HAP-1 (cell line): ENCODE measurements around the gene ATAD3A.

Experiments
- DNase-seq, 2 experiments: peaks; one replicate each; pipeline ENCODE4 v3.0.0-alpha.2; 2016 to 2020; ENCODE audit warnings: low spot score in 2 of 2
- H3K27me3 ChIP-seq: fragments of 250-450 bp; sonication (Bioruptor Pico); 2 replicates; pipeline ENCODE4 v1.5.1; 2020; ENCODE audit warnings: low read depth, mild to moderate bottlenecking, moderate library complexity
- H3K36me3 ChIP-seq: fragments of 250-450 bp; sonication (Bioruptor Pico); replicated peaks from 2 replicates; pipeline ENCODE4 v1.5.1; 2020; ENCODE audit warnings: mild to moderate bottlenecking
- H3K4me1 ChIP-seq: fragments of 250-450 bp; sonication (Bioruptor Pico); 2 replicates; pipeline ENCODE4 v1.5.1; 2020; ENCODE audit warnings: mild to moderate bottlenecking
- H3K4me3 ChIP-seq: fragments of 250-450 bp; sonication (Bioruptor Pico); 2 replicates; pipeline ENCODE4 v1.5.1; 2020; ENCODE audit warnings: mild to moderate bottlenecking, moderate library complexity
- H3K9me3 ChIP-seq: fragments of 250-450 bp; sonication (Bioruptor Pico); 2 replicates; pipeline ENCODE4 v1.5.1; 2020; ENCODE audit warnings: mild to moderate bottlenecking, moderate library complexity
- in situ Hi-C: fragments of 300-500 bp; cut with MboI; formaldehyde crosslinking; loops from 3 replicates; pipeline ENCODE4 v1.14.3; 2020; ENCODE audit warnings: low sequenced_read_pairs, inconsistent platforms, mixed read lengths

The ATAD3A gene

GRCh38 chr1:1535201-1536018 lies 23.4 kb downstream of the ATAD3A start:
- Histone ChIP-seq H3K27me3 (no peaks in the 10 kb centered on the region), H3K36me3 (peaks cover 11% of the 10 kb centered on the region), H3K4me3 (no peak overlapping the region), H3K9me3 (no peaks in the 10 kb centered on the region), H3K4me1 (no peaks in the 10 kb centered on the region)
- no peak for DNase-seq
- in situ Hi-C loops, result no loop called here

- in situ Hi-C loops, result no loop called here
- Histone ChIP-seq H3K9me3 (no peaks in the 10 kb centered on the region), H3K27me3 (no peaks in the 10 kb centered on the region), H3K4me1 (no peaks in the 10 kb centered on the region), H3K36me3 (peaks cover 11% of the 10 kb centered on the region), H3K4me3 (no peak overlapping the region)
- no peak for DNase-seq
Measured at GRCh38 chr1:1536019-1536937, 24.3 kb downstream of the ATAD3A start.

- DNase-seq, result no peak
- H3K4me3 ChIP-seq, result no peak overlapping the region
- no peaks in the 10 kb centered on the region for H3K27me3 ChIP-seq
- H3K36me3 ChIP-seq, result peaks cover 13% of the 10 kb centered on the region
- no peaks in the 10 kb centered on the region for H3K9me3 ChIP-seq
- in situ Hi-C loops, result no loop called here
- H3K4me1 ChIP-seq, result no peaks in the 10 kb centered on the region
Measured at GRCh38 chr1:1536938-1537546, 25.1 kb downstream of the ATAD3A start.

- H3K4me3 ChIP-seq, result no peak overlapping the region
- H3K9me3 ChIP-seq, result no peaks in the 10 kb centered on the region
- no peaks in the 10 kb centered on the region for H3K27me3 ChIP-seq
- DNase-seq, result no peak
- no peaks in the 10 kb centered on the region for H3K4me1 ChIP-seq
- peaks cover 12% of the 10 kb centered on the region for H3K36me3 ChIP-seq
- in situ Hi-C loops, result no loop called here
Measured at GRCh38 chr1:1537626-1538250, 25.8 kb downstream of the ATAD3A start.

GRCh38 chr1:1538334-1538733 lies 26.4 kb downstream of the ATAD3A start:
- in situ Hi-C loops, result no loop called here
- DNase-seq, result no peak
- Histone ChIP-seq H3K27me3 (no peaks in the 10 kb centered on the region), H3K9me3 (no peaks in the 10 kb centered on the region), H3K36me3 (peaks cover 12% of the 10 kb centered on the region), H3K4me3 (no peak overlapping the region), H3K4me1 (no peaks in the 10 kb centered on the region)

- in situ Hi-C loops, result no loop called here
- Histone ChIP-seq H3K27me3 (no peaks in the 10 kb centered on the region), H3K4me3 (no peak overlapping the region), H3K4me1 (no peaks in the 10 kb centered on the region), H3K36me3 (peaks cover 12% of the 10 kb centered on the region), H3K9me3 (no peaks in the 10 kb centered on the region)
- no peak for DNase-seq
Measured at GRCh38 chr1:1538989-1539309, 27.0 kb downstream of the ATAD3A start.

GRCh38 chr1:1539310-1540089 lies 27.5 kb downstream of the ATAD3A start:
- no peaks in the 10 kb centered on the region for H3K27me3 ChIP-seq
- in situ Hi-C loops, result no loop called here
- H3K36me3 ChIP-seq, result peaks cover 12% of the 10 kb centered on the region
- DNase-seq, result no peak
- no peak overlapping the region for H3K4me3 ChIP-seq
- no peaks in the 10 kb centered on the region for H3K9me3 ChIP-seq
- no peaks in the 10 kb centered on the region for H3K4me1 ChIP-seq

GRCh38 chr1:1540090-1540817 lies 28.3 kb downstream of the ATAD3A start, which contains the start of gene TMEM240:
TSS of gene TMEM240 (minus strand) at chr1:1540624. CDS start at chr1:1540346, 278 bp downstream.
- H3K4me1 ChIP-seq, result no peaks in the 10 kb centered on the region
- H3K4me3 ChIP-seq, result no peak within 1 kb of the TSS

GRCh38 chr1:1540818-1541628 lies 29.1 kb downstream of the ATAD3A start:
- Histone ChIP-seq H3K27me3 (no peaks in the 10 kb centered on the region), H3K4me3 (no peak overlapping the region), H3K4me1 (no peaks in the 10 kb centered on the region), H3K9me3 (no peaks in the 10 kb centered on the region), H3K36me3 (peaks cover 14% of the 10 kb centered on the region)
- no peak for DNase-seq
- in situ Hi-C loops, result no loop called here

More at GRCh38 chr1:1540090-1540817, 28.3 kb downstream of the ATAD3A start, which contains the start of gene TMEM240:
- no peaks in the 10 kb centered on the region for H3K27me3 ChIP-seq
- in situ Hi-C loops, result no loop called here
- no peak for DNase-seq
- H3K36me3 ChIP-seq, result peaks cover 12% of the 10 kb centered on the region
- no peaks in the 10 kb centered on the region for H3K9me3 ChIP-seq

- Histone ChIP-seq H3K4me1 (no peaks in the 10 kb centered on the region), H3K27me3 (no peaks in the 10 kb centered on the region), H3K36me3 (peaks cover 14% of the 10 kb centered on the region), H3K9me3 (no peaks in the 10 kb centered on the region), H3K4me3 (no peak overlapping the region)
- DNase-seq, result no peak
- in situ Hi-C loops, result no loop called here
Measured at GRCh38 chr1:1541956-1542765, 30.2 kb downstream of the ATAD3A start.
